OCI-LY7 (cell line): ENCODE measurements around the gene MET. TPM values are rescaled to one million over a fixed set of nuclear protein-coding genes. Genes with fewer than 3 reads are reported as not detected.

Experiments used
- BruUV-seq: library from RNA; stranded (reverse); fragments of 400-500 nt; replicated peaks from 2 replicates; lab custom pipeline; 2021; lab: Mats Ljungman, UMichigan
- CTCF ChIA-PET: fragments of 300-600 bp; sonication (Branson Sonifier 250); formaldehyde crosslinking; loops from one replicate; lab custom pipeline; 2022; ENCODE audit warnings: antibody characterized with exemption; ENCODE audit not compliant: unreplicated experiment; lab: Charles Lee
- POLR2A ChIA-PET: fragments of 300-600 bp; sonication (Branson Sonifier 250); formaldehyde crosslinking; loops from one replicate; lab custom pipeline; 2022; ENCODE audit warnings: antibody characterized with exemption; lab: Charles Lee
- DNase-seq: peaks from one replicate; pipeline ENCODE4 v3.0.0-alpha.2; 2015; ENCODE audit warnings: low spot score
- H2AFZ ChIP-seq: fragments of 200-600 bp; sonication (generic), shearing (Covaris generic); 2 replicates; pipeline ENCODE4 v1.6.1; 2014; ENCODE audit warnings: mild to moderate bottlenecking, antibody characterized with exemption, low read length, moderate library complexity
- H3K27ac ChIP-seq: fragments of 200-600 bp; sonication (generic); 2 replicates; pipeline ENCODE4 v1.5.1; 2014; ENCODE audit warnings: mixed run types, low read depth, mild to moderate bottlenecking, moderate library complexity, low read length, inconsistent platforms; ENCODE audit not compliant: poor library complexity, severe bottlenecking
- H3K36me3 ChIP-seq: fragments of 200-600 bp; sonication (generic); 2 replicates; pipeline ENCODE4 v1.6.1; 2014; ENCODE audit warnings: mild to moderate bottlenecking, antibody characterized with exemption, low read length, moderate library complexity, mixed read lengths; ENCODE audit not compliant: insufficient read depth
- H3K4me1 ChIP-seq: fragments of 200-600 bp; sonication (generic); 2 replicates; pipeline ENCODE4 v1.5.1; 2014; ENCODE audit warnings: mild to moderate bottlenecking, low read length; ENCODE audit not compliant: insufficient read depth, poor library complexity, severe bottlenecking
- H3K4me2 ChIP-seq: fragments of 200-600 bp; sonication (generic); 2 replicates; pipeline ENCODE4 v1.6.1; 2014; ENCODE audit warnings: mild to moderate bottlenecking, low read length
- H3K4me3 ChIP-seq: fragments of 200-600 bp; sonication (generic); 2 replicates; pipeline ENCODE4 v1.5.1; 2014; ENCODE audit warnings: mild to moderate bottlenecking, low read depth, low read length; ENCODE audit not compliant: poor library complexity, severe bottlenecking
- H3K79me2 ChIP-seq: fragments of 200-600 bp; sonication (generic); 2 replicates; pipeline ENCODE4 v1.6.1; 2016; ENCODE audit warnings: low read depth, mild to moderate bottlenecking, low read length, moderate library complexity, mixed read lengths; ENCODE audit not compliant: insufficient read depth
- H3K9me2 ChIP-seq: fragments of 200-600 bp; sonication (generic); 2 replicates; pipeline ENCODE4 v1.6.1; 2016; ENCODE audit warnings: mild to moderate bottlenecking, low read length, mixed read lengths; ENCODE audit not compliant: insufficient read depth
- H3K9me3 ChIP-seq: fragments of 200-600 bp; sonication (generic); 2 replicates; pipeline ENCODE4 v1.6.1; 2014; ENCODE audit warnings: mild to moderate bottlenecking, mixed run types, low read length, mixed read lengths
- H4K20me1 ChIP-seq: fragments of 200-600 bp; sonication (generic); 2 replicates; pipeline ENCODE4 v1.6.1; 2014; ENCODE audit warnings: mild to moderate bottlenecking, antibody characterized with exemption, low read length, moderate library complexity, mixed read lengths; ENCODE audit not compliant: insufficient read depth
- CTCF ChIP-seq: fragments of 200-600 bp; sonication (generic); conservative IDR thresholded peaks from 2 replicates; pipeline ENCODE4 v1.5.1; 2014; ENCODE audit warnings: mild to moderate bottlenecking, antibody characterized with exemption, low read length, moderate library complexity, mixed read lengths
- EZH2phosphoT487 ChIP-seq: fragments of 200-600 bp; sonication (generic); IDR thresholded peaks from 2 replicates; pipeline ENCODE4 v1.6.1; 2018; ENCODE audit warnings: low read depth, borderline replicate concordance, mild to moderate bottlenecking, mixed run types, antibody characterized with exemption, low read length, moderate library complexity, mixed read lengths
- intact Hi-C: fragments of 100-400 bp; cut with micrococcal nuclease; formaldehyde crosslinking; loops from one replicate; pipeline ENCODE4 v1.10.0; 2022; ENCODE audit not compliant: unreplicated experiment
- total RNA-seq, 2 experiments: library from RNA; depleted of rRNA in 1 of 2; stranded (reverse); fragments of >200 nt in 1 of 2; shearing (Covaris generic) in 1 of 2; gene quantifications; 2 replicates each; pipeline ENCODE4 v1.2.3, GENCODE V29; 2014 to 2022

Gene MET
- total RNA-seq, 2 experiments from 2014 or later = not detected

GRCh38 chr7:116793795-116794340, 121.9 kb downstream of the MET start:
- ChIA-PET POLR2A (no interaction called here), CTCF (no interaction called here)
- TF ChIP-seq CTCF (no peak), EZH2phosphoT487 (no peak)
- Histone ChIP-seq H3K27ac (no peak overlapping the region), H2AFZ (no peak overlapping the region), H3K36me3 (no peaks in the 10 kb centered on the region), H3K4me2 (no peak overlapping the region), H3K9me3 (no peaks in the 10 kb centered on the region), H3K4me3 (no peak overlapping the region), H3K79me2 (no peaks in the 10 kb centered on the region), H3K9me2 (no peaks in the 10 kb centered on the region), H4K20me1 (no peaks in the 10 kb centered on the region), H3K4me1 (no peaks in the 10 kb centered on the region)
- BruUV-seq = no TSS peak
- intact Hi-C loops = no loop called here
- DNase-seq = no peak

GRCh38 chr7:116796471-116796870, 124.5 kb downstream of the MET start:
- POLR2A ChIA-PET = no interaction called here
- BruUV-seq = no TSS peak
- CTCF ChIA-PET = no interaction called here
- Histone ChIP-seq H3K9me3 (no peaks in the 10 kb centered on the region), H2AFZ (no peak overlapping the region), H3K9me2 (no peaks in the 10 kb centered on the region), H3K79me2 (no peaks in the 10 kb centered on the region), H3K36me3 (no peaks in the 10 kb centered on the region), H3K4me1 (no peaks in the 10 kb centered on the region), H3K4me2 (no peak overlapping the region), H4K20me1 (no peaks in the 10 kb centered on the region), H3K27ac (no peak overlapping the region), H3K4me3 (no peak overlapping the region)
- no peak for TF ChIP-seq CTCF
- no peak for TF ChIP-seq EZH2phosphoT487
- intact Hi-C loops = no loop called here
- no peak for DNase-seq

- Histone ChIP-seq H3K4me1 (no peaks in the 10 kb centered on the region), H3K79me2 (no peaks in the 10 kb centered on the region), H3K9me2 (no peaks in the 10 kb centered on the region), H3K4me3 (no peak overlapping the region), H2AFZ (no peak overlapping the region), H3K9me3 (no peaks in the 10 kb centered on the region), H3K36me3 (no peaks in the 10 kb centered on the region), H4K20me1 (no peaks in the 10 kb centered on the region), H3K4me2 (no peak overlapping the region), H3K27ac (no peak overlapping the region)
- no peak for TF ChIP-seq EZH2phosphoT487
- no peak for TF ChIP-seq CTCF
- ChIA-PET CTCF (no interaction called here), POLR2A (interaction anchor here (0.6 kb wide), 1 partner anchor 71 kb away, joined by 3 read pairs; no protein-coding TSS in a partner anchor)
- no TSS peak for BruUV-seq
- no peak for DNase-seq
- intact Hi-C loops = no loop called here
Measured at GRCh38 chr7:116797612-116798011, 125.6 kb downstream of the MET start.
